ENCODE results near the gene SPDYA.

- TF ChIP-seq CTCF (conservative IDR thresholded peaks at IDR 0.05; ENCODE audit: low read depth, low read length) (no peak), EZH2 (IDR thresholded peaks at IDR 0.05; ENCODE audit: low read length, unreplicated experiment) (no peak)
Measured at GRCh38 chr2:28895189-28895893, 84.7 kb downstream of the SPDYA start.
